Trophoblast cell (in vitro differentiated cells and primary cell): ENCODE results near the gene KCNS3.
A peak's percentile ranks its signal among the peaks of the same experiment; 100 is the strongest.
"Not testable (repeated sequence)": the region's sequence is repeated elsewhere in the genome, so short reads cannot be mapped to it uniquely, and the experiment has no call there.

Experiments used
- DNase-seq, 2 donors: peaks; one replicate each; pipeline ENCODE4 v3.0.0-alpha.2; 2016
- H2AFZ ChIP-seq: 2 replicates; pipeline ENCODE4 v1.6.1; 2013; ENCODE audit warnings: low read length, moderate library complexity, mild to moderate bottlenecking; ENCODE audit not compliant: insufficient read depth, poor library complexity
- H2AK5ac ChIP-seq: 2 replicates; pipeline ENCODE4 v1.6.1; 2013; ENCODE audit warnings: mild to moderate bottlenecking, low read length
- H2BK120ac ChIP-seq: 2 replicates; pipeline ENCODE4 v1.6.1; 2013; ENCODE audit warnings: low read length, mild to moderate bottlenecking, moderate library complexity; ENCODE audit not compliant: insufficient read depth, poor library complexity
- H2BK12ac ChIP-seq: 2 replicates; pipeline ENCODE4 v1.6.1; 2013; ENCODE audit warnings: mild to moderate bottlenecking, low read length, moderate library complexity
- H2BK5ac ChIP-seq: 2 replicates; pipeline ENCODE4 v1.6.1; 2013; ENCODE audit warnings: low read length, low read depth, moderate library complexity, mild to moderate bottlenecking; ENCODE audit not compliant: poor library complexity
- H3K14ac ChIP-seq: 2 replicates; pipeline ENCODE4 v1.6.1; 2013; ENCODE audit warnings: mild to moderate bottlenecking, low read length
- H3K18ac ChIP-seq: 2 replicates; pipeline ENCODE4 v1.6.1; 2013; ENCODE audit warnings: mild to moderate bottlenecking, low read length
- H3K23ac ChIP-seq: 2 replicates; pipeline ENCODE4 v1.6.1; 2013; ENCODE audit warnings: low read length
- H3K27ac ChIP-seq: 2 replicates; pipeline ENCODE4 v1.5.1; 2013; ENCODE audit warnings: low read depth, mild to moderate bottlenecking, inconsistent platforms, low read length, moderate library complexity
- H3K27me3 ChIP-seq: 2 replicates; pipeline ENCODE4 v1.6.1; 2013; ENCODE audit warnings: inconsistent platforms, mild to moderate bottlenecking, low read length, moderate library complexity; ENCODE audit not compliant: insufficient read depth
- H3K36me3 ChIP-seq, 2 experiments: 1 replicate in 1 of 2; 2 replicates in 1 of 2; pipeline ENCODE4 v1.6.1; 2013; ENCODE audit warnings: low read length in 2 of 2, mild to moderate bottlenecking in 2 of 2, moderate library complexity in 1 of 2; ENCODE audit not compliant: insufficient read depth in 2 of 2, control insufficient read depth in 1 of 2
- H3K4ac ChIP-seq: 2 replicates; pipeline ENCODE4 v1.6.1; 2013; ENCODE audit warnings: low read depth, mild to moderate bottlenecking, low read length, moderate library complexity
- H3K4me1 ChIP-seq, 2 experiments: 1 replicate in 1 of 2; 2 replicates in 1 of 2; pipeline ENCODE4 v1.6.1; 2013; ENCODE audit warnings: low read length in 2 of 2, mild to moderate bottlenecking in 2 of 2, moderate library complexity in 1 of 2; ENCODE audit not compliant: insufficient read depth in 2 of 2, control insufficient read depth in 1 of 2
- H3K4me2 ChIP-seq: 2 replicates; pipeline ENCODE4 v1.6.1; 2013; ENCODE audit warnings: inconsistent platforms, mild to moderate bottlenecking, low read length, moderate library complexity
- H3K4me3 ChIP-seq: 2 replicates; pipeline ENCODE4 v1.5.1; 2013; ENCODE audit warnings: mild to moderate bottlenecking, low read depth, low read length, inconsistent platforms
- H3K79me1 ChIP-seq: one replicate; pipeline ENCODE4 v1.6.1; 2013; ENCODE audit warnings: low read length
- H3K79me2 ChIP-seq: 2 replicates; pipeline ENCODE4 v1.6.1; 2013; ENCODE audit warnings: low read length, mild to moderate bottlenecking; ENCODE audit not compliant: control insufficient read depth, insufficient read depth, poor library complexity
- H3K9ac ChIP-seq: 2 replicates; pipeline ENCODE4 v1.6.1; 2013; ENCODE audit warnings: mild to moderate bottlenecking, low read length
- H3K9me3 ChIP-seq: 2 replicates; pipeline ENCODE4 v1.6.1; 2013; ENCODE audit warnings: low read depth, mild to moderate bottlenecking, control low read depth, inconsistent platforms, low read length; ENCODE audit not compliant: insufficient read depth
- H4K12ac ChIP-seq: 2 replicates; pipeline ENCODE4 v1.6.1; 2013; ENCODE audit warnings: low read depth, mild to moderate bottlenecking, low read length, moderate library complexity
- H4K8ac ChIP-seq: 2 replicates; pipeline ENCODE4 v1.6.1; 2013; ENCODE audit warnings: low read depth, mild to moderate bottlenecking, low read length, moderate library complexity
- H4K91ac ChIP-seq: one replicate; pipeline ENCODE4 v1.6.1; 2013; ENCODE audit warnings: low read depth, mild to moderate bottlenecking, low read length, moderate library complexity
- WGBS: extraction: QIAGEN DNeasy Blood & Tissue Kit; methylation state at CpG from one replicate; pipeline ENCODE4 v1.1.7; 2013; ENCODE audit warnings: missing lambda C conversion rate; ENCODE audit not compliant: insufficient read length, insufficient coverage; ENCODE audit errors: extremely low coverage; 5-methylcytosine and 5-hydroxymethylcytosine counted together

Gene KCNS3

DNA sequence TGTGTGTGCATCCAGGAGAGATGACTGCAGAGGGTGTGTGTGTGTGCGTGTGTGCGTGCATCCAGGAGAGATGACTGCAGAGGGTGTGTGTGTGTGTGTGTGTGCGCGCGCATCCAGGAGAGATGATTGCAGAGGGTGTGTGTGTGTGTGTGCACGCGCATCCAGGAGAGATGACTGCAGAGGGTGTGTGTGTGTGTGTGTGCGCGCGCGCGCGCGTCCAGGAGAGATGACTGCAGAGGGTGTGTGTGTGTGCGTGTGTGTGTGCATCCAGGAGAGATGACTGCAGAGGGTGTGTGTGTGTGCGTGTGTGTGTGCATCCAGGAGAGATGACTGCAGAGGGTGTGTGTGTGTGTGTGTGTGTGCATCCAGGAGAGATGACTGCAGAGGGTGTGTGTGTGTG lies 85.1 kb downstream of the KCNS3 start:
- not testable (repeated sequence) for H3K14ac ChIP-seq, H3K36me3 ChIP-seq, H2AFZ ChIP-seq, H4K91ac ChIP-seq, H3K4ac ChIP-seq, H3K4me2 ChIP-seq, H4K8ac ChIP-seq, H2BK5ac ChIP-seq, H3K9me3 ChIP-seq, H3K27me3 ChIP-seq, H3K4me1 ChIP-seq, H3K23ac ChIP-seq, H3K4me3 ChIP-seq, H2AK5ac ChIP-seq, H2BK12ac ChIP-seq, H3K79me1 ChIP-seq, H3K9ac ChIP-seq, H4K12ac ChIP-seq, H3K27ac ChIP-seq, H3K18ac ChIP-seq, DNase-seq, H2BK120ac ChIP-seq, H3K79me2 ChIP-seq
- WGBS, result no CpG with 5 or more reads among the region's 16 CpGs

- H3K79me2 ChIP-seq, result no peaks in the 10 kb centered on the region
- H4K91ac ChIP-seq, result no peak overlapping the region
- no peak overlapping the region for H2AK5ac ChIP-seq
- no peak overlapping the region for H4K12ac ChIP-seq
- no peak overlapping the region for H3K14ac ChIP-seq
- H3K9ac ChIP-seq, result no peak overlapping the region
- H3K18ac ChIP-seq, result no peak overlapping the region
- no peaks in the 10 kb centered on the region for H3K27me3 ChIP-seq
- no peak overlapping the region for H2BK120ac ChIP-seq
- no peak overlapping the region for H3K23ac ChIP-seq
- no peak overlapping the region for H3K4ac ChIP-seq
- no peak overlapping the region for H3K4me2 ChIP-seq
- H2BK5ac ChIP-seq, result no peak overlapping the region
- H3K79me1 ChIP-seq, result no peaks in the 10 kb centered on the region
- no peak overlapping the region for H2BK12ac ChIP-seq
- H4K8ac ChIP-seq, result no peak overlapping the region
- no peak overlapping the region for H3K27ac ChIP-seq
- no peak overlapping the region for H2AFZ ChIP-seq
- WGBS, result no CpG with 5 or more reads among the region's 3 CpGs
- no peak for DNase-seq
- H3K4me1 ChIP-seq, result no peaks in the 10 kb centered on the region
- no peaks in the 10 kb centered on the region for H3K9me3 ChIP-seq
- H3K36me3 ChIP-seq, result no peaks in the 10 kb centered on the region
- H3K4me3 ChIP-seq, result peak overlapping the region; percentile 25
Measured at GRCh38 chr2:17965196-17965595, 86.7 kb downstream of the KCNS3 start.

- H3K9me3 ChIP-seq, result no peaks in the 10 kb centered on the region
- H4K12ac ChIP-seq, result no peak overlapping the region
- no peaks in the 10 kb centered on the region for H3K79me2 ChIP-seq
- H4K8ac ChIP-seq, result no peak overlapping the region
- no peak overlapping the region for H2BK5ac ChIP-seq
- no peak overlapping the region for H2AK5ac ChIP-seq
- H4K91ac ChIP-seq, result no peak overlapping the region
- H3K4me3 ChIP-seq, result no peak overlapping the region
- H3K4me1 ChIP-seq, result no peaks in the 10 kb centered on the region
- H3K79me1 ChIP-seq, result no peaks in the 10 kb centered on the region
- H2BK12ac ChIP-seq, result no peak overlapping the region
- H2AFZ ChIP-seq, result no peak overlapping the region
- H3K36me3 ChIP-seq, result no peaks in the 10 kb centered on the region
- H3K27me3 ChIP-seq, result no peaks in the 10 kb centered on the region
- no peak for DNase-seq
- no peak overlapping the region for H3K18ac ChIP-seq
- no peak overlapping the region for H3K27ac ChIP-seq
- H2BK120ac ChIP-seq, result no peak overlapping the region
- no CpG with 5 or more reads among the region's 3 CpGs for WGBS
- no peak overlapping the region for H3K4me2 ChIP-seq
- H3K4ac ChIP-seq, result no peak overlapping the region
- H3K23ac ChIP-seq, result no peak overlapping the region
- no peak overlapping the region for H3K14ac ChIP-seq
- no peak overlapping the region for H3K9ac ChIP-seq
Measured at GRCh38 chr2:17966798-17967197, 88.3 kb downstream of the KCNS3 start.

- no CpG with 5 or more reads among the region's 3 CpGs for WGBS
- H3K9ac ChIP-seq, result no peak overlapping the region
- H3K27ac ChIP-seq, result no peak overlapping the region
- H3K4me3 ChIP-seq, result no peak overlapping the region
- H3K4me1 ChIP-seq, result no peaks in the 10 kb centered on the region
- H3K27me3 ChIP-seq, result no peaks in the 10 kb centered on the region
- H3K9me3 ChIP-seq, result no peaks in the 10 kb centered on the region
- H3K79me1 ChIP-seq, result no peaks in the 10 kb centered on the region
- H2BK12ac ChIP-seq, result no peak overlapping the region
- no peak for DNase-seq
- no peaks in the 10 kb centered on the region for H3K79me2 ChIP-seq
- no peak overlapping the region for H3K4ac ChIP-seq
- no peak overlapping the region for H3K23ac ChIP-seq
- H4K91ac ChIP-seq, result no peak overlapping the region
- no peak overlapping the region for H4K12ac ChIP-seq
- H3K4me2 ChIP-seq, result no peak overlapping the region
- no peak overlapping the region for H2BK120ac ChIP-seq
- H3K14ac ChIP-seq, result no peak overlapping the region
- no peak overlapping the region for H4K8ac ChIP-seq
- no peak overlapping the region for H2BK5ac ChIP-seq
- no peak overlapping the region for H2AK5ac ChIP-seq
- no peak overlapping the region for H2AFZ ChIP-seq
- no peaks in the 10 kb centered on the region for H3K36me3 ChIP-seq
- H3K18ac ChIP-seq, result no peak overlapping the region
Measured at GRCh38 chr2:17969661-17970060, 91.2 kb downstream of the KCNS3 start.
